ENCODE results near the gene NRP2.

NRP2 gene

DNA sequence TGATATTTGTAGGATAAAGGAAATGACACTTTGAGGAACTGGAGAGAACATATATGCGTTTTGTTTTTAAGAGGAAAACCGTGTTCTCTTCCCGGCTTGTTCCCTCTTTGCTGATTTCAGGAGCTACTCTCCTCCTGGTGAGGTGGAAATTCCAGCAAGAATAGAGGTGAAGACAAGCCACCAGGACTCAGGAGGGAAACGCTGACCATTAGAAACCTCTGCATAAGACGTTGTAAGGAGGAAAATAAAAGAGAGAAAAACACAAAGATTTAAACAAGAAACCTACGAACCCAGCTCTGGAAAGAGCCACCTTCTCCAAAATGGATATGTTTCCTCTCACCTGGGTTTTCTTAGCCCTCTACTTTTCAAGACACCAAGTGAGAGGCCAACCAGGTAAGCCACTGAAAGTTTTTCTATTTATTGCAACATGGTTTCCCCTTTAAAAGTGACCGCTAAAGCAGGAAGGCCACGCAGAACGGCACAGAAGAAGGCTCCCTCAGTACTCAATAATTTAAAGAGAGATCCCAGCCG lies 735 bp downstream of the NRP2 start:
- no peak overlapping the region for H2AFZ ChIP-seq (ENCODE audit: low read length)
- no peaks in the 10 kb centered on the region for H4K20me1 ChIP-seq (ENCODE audit: insufficient read depth, low read length, poor library complexity, severe bottlenecking)
- H3K4me1 ChIP-seq (ENCODE audit: insufficient read depth, low read length, poor library complexity, severe bottlenecking) = peaks cover 12% of the 10 kb centered on the region
- H3K4me2 ChIP-seq (ENCODE audit: low read depth, low read length, poor library complexity, severe bottlenecking) = no peak overlapping the region
- H3K9me3 ChIP-seq (ENCODE audit: insufficient read depth, low read depth, low read length) = no peaks in the 10 kb centered on the region
- TF ChIP-seq, protein P1, sequence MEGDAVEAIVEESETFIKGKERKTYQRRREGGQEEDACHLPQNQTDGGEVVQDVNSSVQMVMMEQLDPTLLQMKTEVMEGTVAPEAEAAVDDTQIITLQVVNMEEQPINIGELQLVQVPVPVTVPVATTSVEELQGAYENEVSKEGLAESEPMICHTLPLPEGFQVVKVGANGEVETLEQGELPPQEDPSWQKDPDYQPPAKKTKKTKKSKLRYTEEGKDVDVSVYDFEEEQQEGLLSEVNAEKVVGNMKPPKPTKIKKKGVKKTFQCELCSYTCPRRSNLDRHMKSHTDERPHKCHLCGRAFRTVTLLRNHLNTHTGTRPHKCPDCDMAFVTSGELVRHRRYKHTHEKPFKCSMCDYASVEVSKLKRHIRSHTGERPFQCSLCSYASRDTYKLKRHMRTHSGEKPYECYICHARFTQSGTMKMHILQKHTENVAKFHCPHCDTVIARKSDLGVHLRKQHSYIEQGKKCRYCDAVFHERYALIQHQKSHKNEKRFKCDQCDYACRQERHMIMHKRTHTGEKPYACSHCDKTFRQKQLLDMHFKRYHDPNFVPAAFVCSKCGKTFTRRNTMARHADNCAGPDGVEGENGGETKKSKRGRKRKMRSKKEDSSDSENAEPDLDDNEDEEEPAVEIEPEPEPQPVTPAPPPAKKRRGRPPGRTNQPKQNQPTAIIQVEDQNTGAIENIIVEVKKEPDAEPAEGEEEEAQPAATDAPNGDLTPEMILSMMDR (conservative IDR thresholded peaks at IDR 0.05; ENCODE audit: low read length) = no peak
- TF ChIP-seq EZH2phosphoT487 (IDR thresholded peaks at IDR 0.05; ENCODE audit: borderline replicate concordance) = no peak
- no peaks in the 10 kb centered on the region for H3F3A ChIP-seq (ENCODE audit: low read depth)
- no peaks in the 10 kb centered on the region for H3K36me3 ChIP-seq (ENCODE audit: insufficient read depth, low read length)
- H3K9ac ChIP-seq (ENCODE audit: low read depth, low read length, poor library complexity, severe bottlenecking) = no peak overlapping the region
- no peak overlapping the region for H3K4me3 ChIP-seq (ENCODE audit: low read length, poor library complexity, severe bottlenecking)
- no peaks in the 10 kb centered on the region for H3K79me2 ChIP-seq (ENCODE audit: insufficient read depth, low read length)
- no peaks in the 10 kb centered on the region for H3K9me2 ChIP-seq (replicated peaks; ENCODE audit: low read depth, low read length)
- H3K27me3 ChIP-seq (ENCODE audit: insufficient read depth, low read length, poor library complexity, severe bottlenecking) = no peaks in the 10 kb centered on the region

DNA sequence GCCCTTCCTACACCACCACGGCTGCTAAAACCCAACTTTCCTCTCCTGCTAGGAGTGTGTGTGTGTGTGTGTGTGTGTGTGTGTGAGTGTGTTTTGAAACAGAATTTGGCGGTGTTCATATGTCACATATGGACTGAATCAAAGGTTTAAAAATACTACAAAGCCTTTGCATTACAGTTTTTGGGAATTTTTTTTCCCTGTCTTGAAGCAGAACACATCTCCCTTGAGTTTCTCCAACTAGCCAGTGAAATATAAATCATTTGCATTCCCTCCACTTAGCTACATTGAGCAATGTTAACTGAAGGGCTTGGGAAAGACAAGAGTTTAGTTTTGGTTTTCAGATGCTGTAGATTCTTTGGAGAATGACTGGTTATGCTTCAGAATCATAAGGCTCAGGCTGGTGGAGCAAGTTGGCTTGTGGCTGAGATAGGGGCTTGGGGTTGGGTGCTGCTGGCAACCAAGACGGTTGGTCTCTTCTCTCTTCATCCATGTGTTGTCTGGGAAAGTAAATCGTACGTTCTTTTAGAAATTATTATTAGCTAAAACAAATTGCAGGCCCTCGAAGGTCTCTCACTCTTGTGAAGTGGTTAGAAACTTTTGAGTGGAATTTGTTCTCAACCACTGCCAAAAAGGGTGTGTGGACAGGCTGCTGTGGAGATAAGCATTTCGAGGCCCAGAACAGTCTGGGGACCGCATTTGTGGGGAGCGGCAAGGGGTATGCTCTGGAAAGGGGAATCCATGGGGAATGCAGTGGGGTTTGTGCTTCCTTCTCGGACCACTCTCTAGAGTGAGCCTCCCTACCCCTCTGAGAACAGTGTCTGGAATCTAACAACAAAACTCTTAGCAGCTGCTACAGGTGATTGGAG lies 1.4 kb downstream of the NRP2 start:
- H3K4me2 ChIP-seq (ENCODE audit: low read depth, low read length, poor library complexity, severe bottlenecking) = no peak overlapping the region
- no peaks in the 10 kb centered on the region for H3K9me3 ChIP-seq (ENCODE audit: insufficient read depth, low read depth, low read length)
- H4K20me1 ChIP-seq (ENCODE audit: insufficient read depth, low read length, poor library complexity, severe bottlenecking) = no peaks in the 10 kb centered on the region

DNA sequence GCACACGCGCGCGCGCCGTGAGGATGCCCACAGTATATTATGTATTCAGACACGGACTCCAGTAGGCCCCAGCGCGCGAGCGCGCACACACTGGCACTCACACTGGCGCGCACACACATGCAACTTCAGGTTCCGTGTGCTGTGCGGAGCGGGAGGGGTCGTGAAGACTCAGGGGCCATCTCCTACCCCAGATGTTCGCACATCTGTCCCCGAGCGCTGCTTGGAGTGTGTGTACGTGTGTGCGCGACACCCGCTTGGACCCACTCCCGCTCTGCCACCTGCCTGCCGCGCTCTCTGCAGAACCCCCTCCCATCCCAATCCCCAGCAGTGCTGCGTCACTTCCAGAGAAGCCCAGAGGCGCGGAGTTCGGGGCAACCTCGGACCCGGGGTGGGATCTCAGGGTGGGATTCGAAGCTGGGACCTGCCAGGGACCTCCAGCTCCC lies 2.6 kb downstream of the NRP2 start:
- Histone ChIP-seq H3K9me2 (replicated peaks; ENCODE audit: low read depth, low read length) (no peaks in the 10 kb centered on the region), H3K36me3 (ENCODE audit: insufficient read depth, low read length) (no peaks in the 10 kb centered on the region), H3K9ac (ENCODE audit: low read depth, low read length, poor library complexity, severe bottlenecking) (no peak overlapping the region), H3K4me3 (ENCODE audit: low read length, poor library complexity, severe bottlenecking) (no peak overlapping the region), H2AFZ (ENCODE audit: low read length) (no peak overlapping the region), H4K20me1 (ENCODE audit: insufficient read depth, low read length, poor library complexity, severe bottlenecking) (no peaks in the 10 kb centered on the region), H3K27me3 (ENCODE audit: insufficient read depth, low read length, poor library complexity, severe bottlenecking) (no peaks in the 10 kb centered on the region), H3K9me3 (ENCODE audit: insufficient read depth, low read depth, low read length) (no peaks in the 10 kb centered on the region), H3K79me2 (ENCODE audit: insufficient read depth, low read length) (no peaks in the 10 kb centered on the region), H3K4me2 (ENCODE audit: low read depth, low read length, poor library complexity, severe bottlenecking) (no peak overlapping the region), H3K4me1 (ENCODE audit: insufficient read depth, low read length, poor library complexity, severe bottlenecking) (peaks cover 8% of the 10 kb centered on the region), H3F3A (ENCODE audit: low read depth) (no peaks in the 10 kb centered on the region)
- TF ChIP-seq, protein P1 (conservative IDR thresholded peaks at IDR 0.05; ENCODE audit: low read length) = no peak
- TF ChIP-seq EZH2phosphoT487 (IDR thresholded peaks at IDR 0.05; ENCODE audit: borderline replicate concordance) = no peak

More for the DNA sequence above, 1.4 kb downstream of the NRP2 start:
- no peak for TF ChIP-seq EZH2phosphoT487 (IDR thresholded peaks at IDR 0.05; ENCODE audit: borderline replicate concordance)
- TF ChIP-seq, protein P1 (conservative IDR thresholded peaks at IDR 0.05; ENCODE audit: low read length) = no peak
- Histone ChIP-seq H3K4me3 (ENCODE audit: low read length, poor library complexity, severe bottlenecking) (no peak overlapping the region), H3K4me1 (ENCODE audit: insufficient read depth, low read length, poor library complexity, severe bottlenecking) (peaks cover 12% of the 10 kb centered on the region), H3F3A (ENCODE audit: low read depth) (no peaks in the 10 kb centered on the region), H3K9ac (ENCODE audit: low read depth, low read length, poor library complexity, severe bottlenecking) (no peak overlapping the region), H3K9me2 (replicated peaks; ENCODE audit: low read depth, low read length) (no peaks in the 10 kb centered on the region), H3K27me3 (ENCODE audit: insufficient read depth, low read length, poor library complexity, severe bottlenecking) (no peaks in the 10 kb centered on the region), H3K79me2 (ENCODE audit: insufficient read depth, low read length) (no peaks in the 10 kb centered on the region), H2AFZ (ENCODE audit: low read length) (no peak overlapping the region), H3K36me3 (ENCODE audit: insufficient read depth, low read length) (no peaks in the 10 kb centered on the region)
